IMR-90 (cell line): ENCODE measurements around the gene STK33.

Source experiments
- CHD1 ChIP-seq: IDR thresholded peaks from 2 replicates; pipeline ENCODE4 v1.6.1; 2012; ENCODE audit warnings: low read depth, low read length, improper control_type of control experiment
- MAFK ChIP-seq: IDR thresholded peaks from 2 replicates; pipeline ENCODE4 v1.6.1; 2012; ENCODE audit warnings: low read depth, low read length, improper control_type of control experiment
- MXI1 ChIP-seq: IDR thresholded peaks from 2 replicates; pipeline ENCODE4 v1.6.1; 2012; ENCODE audit warnings: low read depth, mild to moderate bottlenecking, low read length, moderate library complexity, borderline replicate concordance
- POLR2A ChIP-seq: IDR thresholded peaks from 2 replicates; pipeline ENCODE4 v1.6.1; 2012; ENCODE audit warnings: mild to moderate bottlenecking, low read depth, low read length
- RAD21 ChIP-seq: IDR thresholded peaks from 2 replicates; pipeline ENCODE4 v1.6.1; 2012; ENCODE audit warnings: low read length, improper control_type of control experiment
- RCOR1 ChIP-seq: IDR thresholded peaks from 2 replicates; pipeline ENCODE4 v1.6.1; 2012; ENCODE audit warnings: mild to moderate bottlenecking, low read length, improper control_type of control experiment; ENCODE audit not compliant: insufficient replicate concordance
- RFX5 ChIP-seq: IDR thresholded peaks from 2 replicates; pipeline ENCODE4 v1.8.0; 2012; ENCODE audit warnings: low read depth, mild to moderate bottlenecking, low read length, moderate library complexity
- SMC3 ChIP-seq: fragments of 150-350 bp; IDR thresholded peaks from 2 replicates; pipeline ENCODE4 v1.6.1; 2016; ENCODE audit warnings: low read depth, mild to moderate bottlenecking, antibody characterized with exemption, low read length, moderate library complexity
- TF ChIP-seq, protein P1 (sequence below): conservative IDR thresholded peaks from 2 replicates; pipeline ENCODE4 v1.5.1; 2012; ENCODE audit warnings: mild to moderate bottlenecking, low read depth, low read length, improper control_type of control experiment
- TF ChIP-seq, protein P2 (sequence below): fragments of 150-350 bp; IDR thresholded peaks from 2 replicates; pipeline ENCODE4 v1.6.1; 2017; ENCODE audit warnings: mild to moderate bottlenecking, antibody characterized with exemption, low read length, low read depth

DNA sequence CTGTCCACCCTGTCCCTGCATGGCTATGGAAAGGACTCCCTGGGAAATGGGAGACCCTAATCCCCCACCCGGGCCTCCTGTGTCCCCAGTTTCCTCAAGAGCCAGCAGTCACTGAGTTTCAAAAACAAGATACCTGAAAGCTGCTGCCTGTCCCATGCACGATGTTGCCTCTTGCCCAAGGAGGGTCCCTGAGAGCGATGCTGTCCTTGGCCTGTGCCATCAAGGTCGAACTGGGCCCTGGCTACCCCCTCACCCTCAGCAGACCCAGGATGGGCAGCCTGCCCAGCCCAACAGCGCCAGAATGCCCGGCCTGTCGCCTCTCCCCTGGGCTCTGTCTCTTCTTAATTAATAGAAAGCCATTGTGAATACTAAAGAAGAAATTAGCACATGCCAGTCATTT lies 225.8 kb downstream of the STK33 start:
- TF ChIP-seq POLR2A = no peak
- TF ChIP-seq, protein P1, sequence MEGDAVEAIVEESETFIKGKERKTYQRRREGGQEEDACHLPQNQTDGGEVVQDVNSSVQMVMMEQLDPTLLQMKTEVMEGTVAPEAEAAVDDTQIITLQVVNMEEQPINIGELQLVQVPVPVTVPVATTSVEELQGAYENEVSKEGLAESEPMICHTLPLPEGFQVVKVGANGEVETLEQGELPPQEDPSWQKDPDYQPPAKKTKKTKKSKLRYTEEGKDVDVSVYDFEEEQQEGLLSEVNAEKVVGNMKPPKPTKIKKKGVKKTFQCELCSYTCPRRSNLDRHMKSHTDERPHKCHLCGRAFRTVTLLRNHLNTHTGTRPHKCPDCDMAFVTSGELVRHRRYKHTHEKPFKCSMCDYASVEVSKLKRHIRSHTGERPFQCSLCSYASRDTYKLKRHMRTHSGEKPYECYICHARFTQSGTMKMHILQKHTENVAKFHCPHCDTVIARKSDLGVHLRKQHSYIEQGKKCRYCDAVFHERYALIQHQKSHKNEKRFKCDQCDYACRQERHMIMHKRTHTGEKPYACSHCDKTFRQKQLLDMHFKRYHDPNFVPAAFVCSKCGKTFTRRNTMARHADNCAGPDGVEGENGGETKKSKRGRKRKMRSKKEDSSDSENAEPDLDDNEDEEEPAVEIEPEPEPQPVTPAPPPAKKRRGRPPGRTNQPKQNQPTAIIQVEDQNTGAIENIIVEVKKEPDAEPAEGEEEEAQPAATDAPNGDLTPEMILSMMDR = no peak
- TF ChIP-seq RFX5 = no peak
- TF ChIP-seq RAD21 = no peak
- TF ChIP-seq MXI1 = no peak
- TF ChIP-seq RCOR1 = no peak
- no peak for TF ChIP-seq CHD1
- TF ChIP-seq, protein P2, sequence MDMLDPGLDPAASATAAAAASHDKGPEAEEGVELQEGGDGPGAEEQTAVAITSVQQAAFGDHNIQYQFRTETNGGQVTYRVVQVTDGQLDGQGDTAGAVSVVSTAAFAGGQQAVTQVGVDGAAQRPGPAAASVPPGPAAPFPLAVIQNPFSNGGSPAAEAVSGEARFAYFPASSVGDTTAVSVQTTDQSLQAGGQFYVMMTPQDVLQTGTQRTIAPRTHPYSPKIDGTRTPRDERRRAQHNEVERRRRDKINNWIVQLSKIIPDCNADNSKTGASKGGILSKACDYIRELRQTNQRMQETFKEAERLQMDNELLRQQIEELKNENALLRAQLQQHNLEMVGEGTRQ = no peak
- no peak for TF ChIP-seq MAFK
- no peak for TF ChIP-seq SMC3
